ENCODE results near the gene MYL7. TPM values are rescaled to one million over a fixed set of nuclear protein-coding genes. Genes with fewer than 3 reads are reported as not detected.

Gene MYL7
- total and polyA plus RNA-seq, 2 experiments from 2014 or later, result 4.8 TPM; not detected in 1

- no peak for DNase-seq (ENCODE audit: low spot score)
Measured at GRCh38 chr7:44110719-44111635, 30.2 kb downstream of the MYL7 start.

More at GRCh38 chr7:44110719-44111635, 30.2 kb downstream of the MYL7 start:
- H3K27me3 ChIP-seq (ENCODE audit: insufficient read depth), result no peaks in the 10 kb centered on the region
- Mint-ChIP-seq H3K4me3 (no peak overlapping the region), H3K9me3 (no peaks in the 10 kb centered on the region; the same call in 2 of the 3 replicates), H3K27me3 (ENCODE audit: insufficient read depth, low read depth, poor library complexity) (peaks cover 15% of the 10 kb centered on the region), H3K4me1 (peaks cover 6% of the 10 kb centered on the region), H3K36me3 (ENCODE audit: low read depth) (peaks cover 33% of the 10 kb centered on the region), H3K27ac (no peak overlapping the region)
- no peak overlapping the region for H2AFZ ChIP-seq
- H3K9me2 ChIP-seq (ENCODE audit: insufficient read depth), result no peaks in the 10 kb centered on the region
- TF ChIP-seq EZH2 (IDR thresholded peaks at IDR 0.05; ENCODE audit: low read depth, unreplicated experiment), result no peak
- TF ChIP-seq POLR2AphosphoS5 (IDR thresholded peaks at IDR 0.05; ENCODE audit: low read depth), result no peak
- TF ChIP-seq REST (IDR thresholded peaks at IDR 0.05; ENCODE audit: unreplicated experiment), result no peak
- TF ChIP-seq STAT1 (IDR thresholded peaks at IDR 0.05; ENCODE audit: unreplicated experiment), result no peak
- TF ChIP-seq CTCF (conservative IDR thresholded peaks at IDR 0.05; ENCODE audit: low read depth in 2 of 2), result no peak
- TF ChIP-seq CREB1 (CRISPR knock-in tag; IDR thresholded peaks at IDR 0.05; ENCODE audit: low read depth), result no peak
- no peak for TF ChIP-seq ZNF331 (CRISPR knock-in tag; IDR thresholded peaks at IDR 0.05; ENCODE audit: low read depth)
- no peaks in the 10 kb centered on the region for H3K4me1 ChIP-seq (ENCODE audit: insufficient read depth)
- H3F3A ChIP-seq (replicated peaks; ENCODE audit: low read depth), result 0 out of 2 replicates have a peak, but pooled peaks cover 2% of the 10 kb centered on the region
- no peaks in the 10 kb centered on the region; the same call in 1 of the 2 replicates for H4K20me1 ChIP-seq (replicated peaks; ENCODE audit: insufficient read depth)
- no peak overlapping the region for H3K4me3 ChIP-seq
- H3K27ac ChIP-seq (ENCODE audit: low read depth), result no peak overlapping the region
- H3K79me2 ChIP-seq (replicated peaks; ENCODE audit: insufficient read depth), result no peaks in the 10 kb centered on the region; the same call in 1 of the 2 replicates
- no peaks in the 10 kb centered on the region for H3K36me3 ChIP-seq (ENCODE audit: insufficient read depth)
- ATAC-seq, result no peak
- H3K4me2 ChIP-seq, result no peak overlapping the region
